Measurements from ENCODE around the gene CORO2B. TPM values are rescaled to one million over a fixed set of nuclear protein-coding genes. Genes with fewer than 3 reads are reported as not detected.
"Not testable (repeated sequence)": the region's sequence is repeated elsewhere in the genome, so short reads cannot be mapped to it uniquely, and the experiment has no call there.

The CORO2B gene
- total RNA-seq, 5 donors from 2014 or later (not counting 1 experiment from before 2014, with no cell fraction given): 0.06 to 0.39 (median 0.09) TPM; not detected in 2

- DNase-seq (no peak), ATAC-seq (replicated peaks in 1 of 4) (no peak)
- no peaks in the 10 kb centered on the region for H3K36me3 Mint-ChIP-seq
- Histone ChIP-seq H3K4me3 (ENCODE audit: control insufficient read depth in 1 of 2, extremely low read depth in 1 of 2, low read length in 1 of 2) (no peak overlapping the region), H3K27ac (ENCODE audit: low read length) (no peak overlapping the region), H3K27me3 (replicated peaks in 1 of 2; ENCODE audit: control insufficient read depth in 2 of 2, extremely low read depth in 1 of 2, insufficient read depth in 2 of 2, low read length in 1 of 2) (peaks cover 0 to 4% of the 10 kb centered on the region in 2 experiments), H3K36me3 (ENCODE audit: control insufficient read depth in 2 of 2, extremely low read depth in 1 of 2, insufficient read depth in 1 of 2, low read length in 1 of 2) (no peaks in the 10 kb centered on the region), H3K9me3 (no peaks in the 10 kb centered on the region), H3K4me1 (ENCODE audit: control insufficient read depth in 1 of 2, extremely low read depth in 1 of 2, insufficient read depth in 2 of 2, low read length in 2 of 2) (no peaks in the 10 kb centered on the region)
- no peak overlapping the region for H3K27ac Mint-ChIP-seq
- H3K4me1 Mint-ChIP-seq: no peaks in the 10 kb centered on the region
- 100% methylated on average over 1 of the region's 3 CpGs for WGBS (ENCODE audit: insufficient coverage)
- no peak overlapping the region for H3K4me3 Mint-ChIP-seq
- H3K9me3 Mint-ChIP-seq: no peaks in the 10 kb centered on the region
- ChIA-PET POLR2A (no interaction called here), CTCF (no interaction called here)
- H3K27me3 Mint-ChIP-seq: peaks cover 0 to 3% of the 10 kb centered on the region in 2 donors
Observed at GRCh38 chr15:68743256-68743655, 164.5 kb downstream of the CORO2B start.

GRCh38 chr15:68749365-68749764, 170.6 kb downstream of the CORO2B start:
- no peak for ATAC-seq (replicated peaks in 1 of 4)
- H3K4me3 ChIP-seq (ENCODE audit: control insufficient read depth in 1 of 2, extremely low read depth in 1 of 2, low read length in 1 of 2): no peak overlapping the region
- Mint-ChIP-seq H3K36me3 (no peaks in the 10 kb centered on the region), H3K9me3 (no peaks in the 10 kb centered on the region), H3K27me3 (peaks cover 0 to 3% of the 10 kb centered on the region in 2 donors), H3K27ac (no peak overlapping the region), H3K4me3 (no peak overlapping the region), H3K4me1 (peaks cover 0 to 2% (median 2%) of the 10 kb centered on the region in 3 donors)
- DNase-seq: no peak
- no peaks in the 10 kb centered on the region for H3K9me3 ChIP-seq
- ChIA-PET POLR2A (no interaction called here), CTCF (no interaction called here)
- H3K27ac ChIP-seq (ENCODE audit: low read length): no peak overlapping the region
- H3K27me3 ChIP-seq (replicated peaks in 1 of 2; ENCODE audit: control insufficient read depth in 2 of 2, extremely low read depth in 1 of 2, insufficient read depth in 2 of 2, low read length in 1 of 2): peaks cover 0 to 4% of the 10 kb centered on the region in 2 experiments
- WGBS (ENCODE audit: insufficient coverage): 76% methylated on average over 5 of the region's 7 CpGs
- H3K4me1 ChIP-seq (ENCODE audit: control insufficient read depth in 1 of 2, extremely low read depth in 1 of 2, insufficient read depth in 2 of 2, low read length in 2 of 2): no peaks in the 10 kb centered on the region
- H3K36me3 ChIP-seq (ENCODE audit: control insufficient read depth in 2 of 2, extremely low read depth in 1 of 2, insufficient read depth in 1 of 2, low read length in 1 of 2): no peaks in the 10 kb centered on the region

- ATAC-seq (replicated peaks in 1 of 4) (no peak), DNase-seq (no peak)
- H3K9me3 Mint-ChIP-seq: no peaks in the 10 kb centered on the region
- H3K4me1 Mint-ChIP-seq: peaks cover 3 to 4% (median 4%) of the 10 kb centered on the region in 3 donors
- H3K27ac Mint-ChIP-seq: no peak overlapping the region
- CTCF ChIA-PET: interaction anchor here in 1 of 2 donors (0.7 kb wide), 1 partner anchor 11 kb away, joined by 7 read pairs; no protein-coding TSS in a partner anchor
- WGBS (ENCODE audit: insufficient coverage): 80% methylated on average over 1 of the region's 2 CpGs
- H3K9me3 ChIP-seq: no peaks in the 10 kb centered on the region
- no peaks in the 10 kb centered on the region for H3K36me3 Mint-ChIP-seq
- no peak overlapping the region for H3K27ac ChIP-seq (ENCODE audit: low read length)
- peaks cover 0 to 5% of the 10 kb centered on the region in 2 experiments for H3K27me3 ChIP-seq (replicated peaks in 1 of 2; ENCODE audit: control insufficient read depth in 2 of 2, extremely low read depth in 1 of 2, insufficient read depth in 2 of 2, low read length in 1 of 2)
- POLR2A ChIA-PET: no interaction called here
- H3K4me1 ChIP-seq (ENCODE audit: control insufficient read depth in 1 of 2, extremely low read depth in 1 of 2, insufficient read depth in 2 of 2, low read length in 2 of 2): peaks cover 0 to 2% of the 10 kb centered on the region in 2 experiments
- no peak overlapping the region for H3K4me3 Mint-ChIP-seq
- no peak overlapping the region for H3K4me3 ChIP-seq (ENCODE audit: control insufficient read depth in 1 of 2, extremely low read depth in 1 of 2, low read length in 1 of 2)
- peaks cover 0 to 3% of the 10 kb centered on the region in 2 donors for H3K27me3 Mint-ChIP-seq
- H3K36me3 ChIP-seq (ENCODE audit: control insufficient read depth in 2 of 2, extremely low read depth in 1 of 2, insufficient read depth in 1 of 2, low read length in 1 of 2): no peaks in the 10 kb centered on the region
Observed at GRCh38 chr15:68749793-68750192, 171.0 kb downstream of the CORO2B start.

- Histone ChIP-seq H3K4me3 (ENCODE audit: control insufficient read depth in 1 of 2, extremely low read depth in 1 of 2, low read length in 1 of 2) (no peak overlapping the region), H3K36me3 (ENCODE audit: control insufficient read depth in 2 of 2, extremely low read depth in 1 of 2, insufficient read depth in 1 of 2, low read length in 1 of 2) (no peaks in the 10 kb centered on the region), H3K9me3 (no peaks in the 10 kb centered on the region), H3K4me1 (ENCODE audit: control insufficient read depth in 1 of 2, extremely low read depth in 1 of 2, insufficient read depth in 2 of 2, low read length in 2 of 2) (peaks cover 0 to 7% of the 10 kb centered on the region in 2 experiments), H3K27me3 (replicated peaks in 1 of 2; ENCODE audit: control insufficient read depth in 2 of 2, extremely low read depth in 1 of 2, insufficient read depth in 2 of 2, low read length in 1 of 2) (peaks cover 0 to 6% of the 10 kb centered on the region in 2 experiments), H3K27ac (ENCODE audit: low read length) (no peak overlapping the region)
- peaks cover 7 to 12% (median 8%) of the 10 kb centered on the region in 3 donors for H3K4me1 Mint-ChIP-seq
- peaks cover 0 to 4% of the 10 kb centered on the region in 2 donors for H3K27me3 Mint-ChIP-seq
- POLR2A ChIA-PET: no interaction called here
- no peaks in the 10 kb centered on the region for H3K9me3 Mint-ChIP-seq
- DNase-seq: no peak
- no peak for ATAC-seq (replicated peaks in 1 of 4)
- no peaks in the 10 kb centered on the region for H3K36me3 Mint-ChIP-seq
- H3K4me3 Mint-ChIP-seq: no peak overlapping the region
- CTCF ChIA-PET: no interaction called here
- no peak overlapping the region for H3K27ac Mint-ChIP-seq
Observed at GRCh38 chr15:68751622-68752021, 172.8 kb downstream of the CORO2B start.

GRCh38 chr15:68755731-68756130, 176.9 kb downstream of the CORO2B start:
- no peaks in the 10 kb centered on the region for H3K9me3 ChIP-seq
- H3K9me3 Mint-ChIP-seq: no peaks in the 10 kb centered on the region
- peaks cover 7 to 12% (median 8%) of the 10 kb centered on the region in 3 donors for H3K4me1 Mint-ChIP-seq
- no peak overlapping the region for H3K4me3 ChIP-seq (ENCODE audit: control insufficient read depth in 1 of 2, extremely low read depth in 1 of 2, low read length in 1 of 2)
- ATAC-seq (replicated peaks in 1 of 4) (no peak), DNase-seq (no peak)
- H3K27ac ChIP-seq (ENCODE audit: low read length): no peak overlapping the region
- H3K27me3 Mint-ChIP-seq: peaks cover 6 to 18% of the 10 kb centered on the region in 2 donors
- H3K4me3 Mint-ChIP-seq: no peak overlapping the region
- no peak overlapping the region for H3K27ac Mint-ChIP-seq
- POLR2A ChIA-PET: no interaction called here
- no peaks in the 10 kb centered on the region for H3K36me3 ChIP-seq (ENCODE audit: control insufficient read depth in 2 of 2, extremely low read depth in 1 of 2, insufficient read depth in 1 of 2, low read length in 1 of 2)
- peaks cover 0 to 7% of the 10 kb centered on the region in 2 experiments for H3K4me1 ChIP-seq (ENCODE audit: control insufficient read depth in 1 of 2, extremely low read depth in 1 of 2, insufficient read depth in 2 of 2, low read length in 2 of 2)
- H3K36me3 Mint-ChIP-seq: no peaks in the 10 kb centered on the region
- CTCF ChIA-PET: interaction anchor here (0.6 to 0.7 kb wide), 2 partner anchors 26 to 73 kb away, joined by 3 read pairs; no protein-coding TSS in a partner anchor
- no CpG with 5 or more reads among the region's 2 CpGs for WGBS (ENCODE audit: insufficient coverage)
- peaks cover 0 to 21% of the 10 kb centered on the region in 2 experiments for H3K27me3 ChIP-seq (replicated peaks in 1 of 2; ENCODE audit: control insufficient read depth in 2 of 2, extremely low read depth in 1 of 2, insufficient read depth in 2 of 2, low read length in 1 of 2)

GRCh38 chr15:68759982-68760579, 181.3 kb downstream of the CORO2B start:
- H3K4me1 Mint-ChIP-seq; H3K4me3 ChIP-seq (ENCODE audit: control insufficient read depth in 1 of 2, extremely low read depth in 1 of 2, low read length in 1 of 2); H3K9me3 ChIP-seq; H3K36me3 ChIP-seq (ENCODE audit: control insufficient read depth in 2 of 2, extremely low read depth in 1 of 2, insufficient read depth in 1 of 2, low read length in 1 of 2); DNase-seq; H3K27ac ChIP-seq (ENCODE audit: low read length); ATAC-seq (replicated peaks in 1 of 4); H3K27ac Mint-ChIP-seq; H3K4me3 Mint-ChIP-seq; H3K36me3 Mint-ChIP-seq; H3K9me3 Mint-ChIP-seq; H3K4me1 ChIP-seq (ENCODE audit: control insufficient read depth in 1 of 2, extremely low read depth in 1 of 2, insufficient read depth in 2 of 2, low read length in 2 of 2); CTCF ChIA-PET: not testable (repeated sequence)
- POLR2A ChIA-PET: interaction anchor here in 1 of 2 donors (0.6 kb wide), 1 partner anchor 510 kb away, joined by 4 read pairs; no protein-coding TSS in a partner anchor
- 82% methylated on average over 1 of the region's 1 CpG for WGBS (ENCODE audit: insufficient coverage)
- H3K27me3 Mint-ChIP-seq: peaks cover 6 to 22% of the 10 kb centered on the region in 2 donors
- H3K27me3 ChIP-seq (replicated peaks in 1 of 2; ENCODE audit: control insufficient read depth in 2 of 2, extremely low read depth in 1 of 2, insufficient read depth in 2 of 2, low read length in 1 of 2): peaks cover 0 to 17% of the 10 kb centered on the region in 2 experiments
